ENCODE measurements around the gene TNPO2.

TNPO2 gene

DNA sequence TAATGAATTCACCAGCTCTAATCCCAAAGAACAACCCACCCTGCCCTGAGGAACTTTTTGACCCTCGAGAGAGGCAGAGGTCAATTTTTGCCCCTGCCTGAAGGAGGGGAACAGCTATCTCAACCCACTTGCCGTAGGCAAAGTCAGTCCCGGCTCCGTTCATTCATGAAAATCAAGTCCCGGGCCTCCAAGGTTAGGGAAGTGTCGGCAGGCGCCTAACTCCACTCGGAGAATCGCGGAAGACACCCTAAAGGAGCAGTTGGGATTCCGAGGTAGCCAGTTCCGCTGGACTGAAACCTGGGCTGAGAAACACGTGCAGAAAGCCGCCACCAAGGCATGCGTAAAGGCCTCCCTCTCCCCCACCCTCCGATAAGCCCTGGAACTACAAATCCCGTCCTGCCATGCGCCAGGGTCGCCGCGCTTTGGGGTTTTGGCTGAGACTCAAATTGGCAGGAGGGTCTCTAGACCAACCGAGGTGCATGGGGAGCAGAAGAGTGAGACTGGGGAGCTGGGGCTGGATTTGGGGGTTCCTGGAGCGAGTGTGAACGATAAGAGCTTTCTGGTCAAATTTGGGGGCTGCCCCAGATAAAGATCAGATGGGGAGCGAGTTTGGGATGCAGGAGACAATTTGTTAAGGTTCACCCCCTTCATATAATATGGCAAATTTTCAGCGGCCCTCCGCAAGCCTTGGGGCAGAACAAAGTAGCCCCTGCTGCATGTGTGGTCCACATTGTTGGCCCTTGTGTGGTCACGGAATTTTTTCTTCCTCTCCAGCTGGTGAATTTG is at the start of gene TNPO2:
TNPO2 (minus strand) TSS at position 292 of the 786 bp plus-strand sequence. CDS start 2,955 bp downstream, outside the sequence.
- DNase-seq (ENCODE audit: low read depth in 2 of 2): peak; percentile 68

GRCh38 chr19:12772323-12772722 is 48.6 kb upstream of the TNPO2 start:
- DNase-seq (ENCODE audit: low read depth in 2 of 2): no peak

GRCh38 chr19:12770922-12771321 is 47.2 kb upstream of the TNPO2 start:
- DNase-seq (ENCODE audit: low read depth in 2 of 2): no peak

DNA sequence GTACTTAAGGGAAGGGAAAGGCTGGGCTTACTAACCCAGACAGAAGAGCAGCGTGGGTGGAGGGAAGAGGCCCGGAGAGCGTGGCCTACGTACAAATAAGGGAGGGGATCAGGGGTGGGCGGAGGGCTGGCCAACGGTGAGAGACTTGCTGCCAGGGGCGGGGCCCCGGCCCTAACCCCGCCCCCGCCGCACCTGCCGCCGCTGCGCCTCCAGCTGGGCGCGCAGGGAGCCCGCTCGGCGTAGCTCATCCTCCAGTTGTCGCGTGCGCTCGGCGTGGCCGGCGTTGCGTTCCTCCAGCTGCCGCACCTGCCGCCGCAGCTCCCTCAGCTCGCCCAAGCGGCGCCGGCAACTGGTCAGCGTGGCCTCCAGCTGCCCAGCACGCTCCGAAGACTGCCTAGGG is 46.0 kb upstream of the TNPO2 start:
- DNase-seq (ENCODE audit: low read depth in 2 of 2): peak in 1 of 2 donors; percentile 56

DNA sequence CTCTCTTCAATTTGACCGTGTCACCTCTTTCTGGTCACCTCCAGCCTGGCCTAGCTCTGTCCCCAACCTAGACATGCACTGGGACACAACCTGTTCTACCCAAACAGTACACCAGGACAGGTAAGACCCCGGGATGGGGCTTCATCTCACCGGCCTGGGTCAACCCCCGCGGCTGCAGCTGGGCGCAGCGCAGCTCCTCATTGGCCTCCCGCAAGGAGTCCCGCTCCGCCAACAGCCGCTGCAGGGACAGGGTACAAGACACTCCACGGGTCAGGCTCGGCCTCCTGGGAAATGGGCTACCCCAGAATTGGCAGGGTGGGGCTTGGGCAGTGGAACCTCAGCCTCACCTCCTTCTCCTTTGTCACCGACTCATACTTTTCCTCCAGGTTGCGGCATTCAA is 43.9 kb upstream of the TNPO2 start:
- no peak for DNase-seq (ENCODE audit: low read depth in 2 of 2)

GRCh38 chr19:12767150-12767549 is 43.4 kb upstream of the TNPO2 start:
- no peak for DNase-seq (ENCODE audit: low read depth in 2 of 2)

GRCh38 chr19:12766051-12766521 is 42.4 kb upstream of the TNPO2 start:
- DNase-seq (ENCODE audit: low read depth in 2 of 2): peak in 1 of 2 donors; percentile 82

- no peak for DNase-seq (ENCODE audit: low read depth in 2 of 2)
Observed at GRCh38 chr19:12764698-12765097, 41.0 kb upstream of the TNPO2 start.

DNA sequence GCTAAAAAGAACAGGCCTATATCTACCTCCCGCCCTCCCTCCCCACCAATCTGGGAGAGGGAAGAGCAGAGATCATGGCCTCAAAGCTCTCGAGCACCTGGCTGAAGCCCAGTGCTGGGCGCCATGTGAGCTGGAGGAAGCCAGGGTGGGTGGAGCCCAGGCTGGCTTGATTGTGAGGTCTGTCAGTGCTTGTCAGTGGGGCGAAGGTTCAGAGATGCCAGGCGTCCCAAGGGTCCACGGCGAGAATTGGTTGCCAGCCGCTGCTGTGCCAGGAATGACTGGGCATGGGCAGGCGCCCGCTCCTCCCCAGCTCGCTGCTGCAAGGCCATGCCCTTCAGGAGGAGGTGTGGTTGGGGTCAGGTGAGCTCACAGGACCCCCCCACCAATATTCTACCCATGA is 39.4 kb upstream of the TNPO2 start:
- no peak for DNase-seq (ENCODE audit: low read depth in 2 of 2)

DNA sequence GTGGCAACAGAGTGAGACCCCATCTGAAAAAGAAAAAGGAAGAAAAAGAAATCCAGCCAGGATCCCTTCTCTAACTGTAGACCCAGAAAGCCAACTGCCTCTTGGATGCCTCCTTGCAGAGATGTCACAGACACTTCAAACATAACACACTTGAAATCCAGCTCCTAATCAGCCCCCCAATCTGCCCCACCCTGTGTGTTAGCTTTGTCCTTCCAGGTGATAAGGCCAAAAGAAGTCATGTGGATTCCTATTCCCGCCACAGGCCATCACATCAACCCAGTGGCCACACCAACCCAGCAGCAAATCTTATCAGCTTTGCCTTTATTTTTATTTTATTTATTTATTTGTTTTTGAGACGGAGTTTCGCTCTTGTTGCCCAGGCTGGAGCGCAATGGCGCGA is 36.0 kb upstream of the TNPO2 start:
- DNase-seq (ENCODE audit: low read depth in 2 of 2): no peak

- DNase-seq (ENCODE audit: low read depth in 2 of 2): peak in 1 of 2 donors; percentile 55
Observed at GRCh38 chr19:12757544-12758274, 34.0 kb upstream of the TNPO2 start.

DNA sequence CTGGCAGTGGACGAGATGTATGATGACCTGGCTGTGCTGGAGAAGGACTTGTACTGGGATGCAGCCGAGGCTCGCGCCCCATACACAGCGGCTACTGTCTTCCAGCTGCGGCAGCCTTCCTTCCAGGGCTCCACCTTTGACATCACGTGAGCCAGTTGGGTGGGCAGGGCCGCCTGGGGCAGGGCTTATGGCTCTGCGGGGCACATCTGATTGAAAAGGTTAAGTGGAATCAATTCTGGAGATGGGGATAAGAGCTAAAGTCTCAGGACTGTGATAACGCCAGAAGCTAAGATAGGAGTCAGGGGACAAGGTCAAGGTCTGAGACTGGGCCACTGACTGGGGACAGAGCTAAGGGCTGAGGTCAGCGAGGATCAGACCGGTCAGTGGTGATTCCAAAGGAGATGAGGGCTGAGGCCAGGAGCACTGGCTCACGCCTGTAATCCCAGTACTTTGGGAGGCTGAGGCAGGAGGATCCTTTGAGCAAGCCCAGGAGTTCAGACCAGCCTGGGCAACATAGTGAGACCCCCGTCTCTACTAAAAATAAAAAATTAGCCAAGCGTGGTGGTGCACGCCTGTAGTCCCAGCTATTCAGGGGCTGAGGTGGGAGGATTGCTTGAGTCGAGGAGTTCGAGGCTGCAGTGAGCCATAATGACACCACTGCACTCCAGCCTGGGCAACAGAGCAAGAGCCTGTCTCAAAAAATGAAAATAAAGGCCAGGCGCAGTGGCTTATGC is 32.6 kb upstream of the TNPO2 start:
- no peak for DNase-seq (ENCODE audit: low read depth in 2 of 2)

- DNase-seq (ENCODE audit: low read depth in 2 of 2): no peak
Observed at GRCh38 chr19:12754465-12755196, 30.9 kb upstream of the TNPO2 start.

DNA sequence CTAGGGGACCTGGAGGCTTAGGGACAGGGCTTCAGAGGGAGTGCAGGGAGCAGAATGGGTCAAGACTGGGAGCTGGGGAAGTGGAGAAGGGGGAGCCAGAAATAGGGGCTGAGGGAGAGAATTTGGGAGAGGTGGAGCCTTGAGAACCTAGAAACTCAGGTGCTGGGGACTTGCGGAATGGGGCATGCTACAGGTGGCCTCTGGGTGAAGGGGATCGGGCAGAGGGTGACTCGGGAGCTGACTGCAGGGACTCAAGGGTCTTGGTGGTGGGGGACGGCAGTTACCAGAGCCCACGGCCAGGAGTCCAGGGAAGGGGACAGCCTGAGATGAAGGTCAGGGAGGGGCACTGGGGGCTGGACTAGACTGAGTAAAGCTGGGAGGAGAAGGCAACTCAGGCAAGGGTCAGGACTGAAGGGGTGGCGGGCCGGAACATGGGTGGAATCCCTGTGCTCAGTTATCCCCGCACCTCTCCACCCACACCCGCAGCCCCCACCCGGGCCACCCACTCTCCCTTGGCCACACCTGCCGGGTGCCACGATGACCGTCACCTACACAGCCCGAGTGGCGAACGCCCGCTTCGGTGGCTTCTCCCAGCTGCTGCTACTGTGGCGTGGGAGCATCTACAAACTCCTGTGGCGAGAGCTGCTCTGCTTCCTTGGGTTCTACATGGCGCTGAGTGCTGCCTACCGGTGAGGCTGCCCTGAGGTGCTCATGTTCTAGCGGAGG is 28.5 kb upstream of the TNPO2 start:
- no peak for DNase-seq (ENCODE audit: low read depth in 2 of 2)

DNA sequence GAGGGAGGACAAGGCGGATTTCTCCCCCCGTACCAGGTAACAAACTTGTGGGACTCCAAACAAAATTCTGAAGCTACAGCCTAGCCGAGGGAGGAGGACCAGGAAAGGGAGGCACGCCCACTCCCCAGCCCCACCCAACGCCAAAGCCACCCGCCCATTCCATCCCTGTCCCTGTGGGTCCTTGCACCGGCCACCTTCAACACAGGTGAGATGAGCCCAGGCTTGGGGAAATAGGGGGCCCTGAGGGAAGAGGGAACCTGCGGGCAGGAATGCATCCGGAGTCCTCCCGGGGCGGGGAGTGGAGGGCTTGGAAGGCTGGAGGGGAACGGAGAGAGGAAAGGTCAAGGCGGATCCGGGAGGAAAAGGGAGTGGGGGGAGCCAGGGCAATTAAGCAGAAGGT is 27.9 kb upstream of the TNPO2 start, which contains the start of gene BEST2:
BEST2 (plus strand) TSS at position 157 of the 400 bp plus-strand sequence. CDS start 802 bp downstream, outside the sequence.
- DNase-seq (ENCODE audit: low read depth in 2 of 2): no peak

DNA sequence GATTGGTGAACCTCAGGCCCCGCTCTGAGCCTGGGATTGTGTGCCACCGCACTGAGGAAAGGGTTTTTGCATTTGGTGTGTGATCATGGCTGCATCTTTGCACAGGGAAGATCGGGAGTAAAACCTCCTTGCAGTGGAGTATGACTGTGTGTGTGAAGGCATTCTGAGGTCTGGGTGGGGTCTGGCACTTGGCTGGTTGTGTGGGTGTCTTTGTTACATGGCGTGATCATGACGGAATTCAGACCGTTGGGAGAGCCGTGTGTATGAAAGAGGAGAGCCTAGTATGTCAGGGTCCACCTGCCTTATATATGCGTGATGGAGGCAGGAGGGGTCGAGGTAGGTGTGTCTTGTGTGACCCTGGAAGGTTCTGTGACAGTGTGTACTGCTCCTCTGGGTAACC is 27.1 kb upstream of the TNPO2 start:
- no peak for DNase-seq (ENCODE audit: low read depth in 2 of 2)

GRCh38 chr19:12749938-12750521 is 26.3 kb upstream of the TNPO2 start:
- no peak for DNase-seq (ENCODE audit: low read depth in 2 of 2)

DNA sequence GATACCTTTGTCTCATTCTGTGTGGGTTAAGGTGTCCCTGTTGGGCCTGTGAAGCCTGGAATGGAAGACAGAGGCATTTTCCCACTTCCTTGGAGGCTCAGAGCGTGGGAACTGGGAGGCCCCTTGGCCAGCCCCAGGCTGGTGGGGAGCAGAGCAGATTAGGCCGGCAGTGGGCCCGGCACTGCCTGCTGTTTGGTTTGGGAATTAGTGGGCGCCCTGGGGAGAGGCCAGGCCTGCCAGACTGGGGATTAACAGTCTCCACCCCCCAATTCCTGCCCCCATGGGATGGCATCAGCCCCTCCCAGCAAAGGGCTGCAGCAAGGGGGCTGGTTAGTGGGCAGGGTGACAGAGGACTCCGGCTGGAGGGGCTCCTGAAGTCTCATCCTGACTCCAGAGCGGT is 24.8 kb upstream of the TNPO2 start:
- DNase-seq (ENCODE audit: low read depth in 2 of 2): no peak

GRCh38 chr19:12745166-12745897 is 21.6 kb upstream of the TNPO2 start:
- no peak for DNase-seq (ENCODE audit: low read depth in 2 of 2)
